ENCODE data around the gene SLC51B.

DNA sequence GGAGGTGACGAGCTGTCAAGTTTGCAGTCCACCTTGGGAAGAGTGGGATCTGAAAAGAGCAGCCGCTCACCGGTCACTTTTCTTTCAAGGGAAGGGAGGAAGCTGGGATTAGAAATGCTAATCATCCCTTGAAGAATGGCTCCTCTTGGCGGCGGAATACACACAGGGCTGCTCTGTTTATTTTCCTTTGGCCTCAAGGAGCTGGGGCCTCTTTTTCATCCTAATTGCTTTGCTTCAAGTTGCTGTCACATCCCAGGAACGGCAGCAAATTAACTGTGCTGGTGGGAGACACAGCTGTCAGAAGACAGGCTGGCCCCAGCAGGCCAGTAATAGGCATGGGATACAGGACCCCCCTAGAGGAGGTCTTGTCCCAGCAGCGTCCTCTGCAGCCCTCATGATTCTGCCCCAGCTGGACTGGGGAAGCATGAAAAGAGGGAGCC lies 38.1 kb downstream of the SLC51B start:
- TF ChIP-seq, protein P1, sequence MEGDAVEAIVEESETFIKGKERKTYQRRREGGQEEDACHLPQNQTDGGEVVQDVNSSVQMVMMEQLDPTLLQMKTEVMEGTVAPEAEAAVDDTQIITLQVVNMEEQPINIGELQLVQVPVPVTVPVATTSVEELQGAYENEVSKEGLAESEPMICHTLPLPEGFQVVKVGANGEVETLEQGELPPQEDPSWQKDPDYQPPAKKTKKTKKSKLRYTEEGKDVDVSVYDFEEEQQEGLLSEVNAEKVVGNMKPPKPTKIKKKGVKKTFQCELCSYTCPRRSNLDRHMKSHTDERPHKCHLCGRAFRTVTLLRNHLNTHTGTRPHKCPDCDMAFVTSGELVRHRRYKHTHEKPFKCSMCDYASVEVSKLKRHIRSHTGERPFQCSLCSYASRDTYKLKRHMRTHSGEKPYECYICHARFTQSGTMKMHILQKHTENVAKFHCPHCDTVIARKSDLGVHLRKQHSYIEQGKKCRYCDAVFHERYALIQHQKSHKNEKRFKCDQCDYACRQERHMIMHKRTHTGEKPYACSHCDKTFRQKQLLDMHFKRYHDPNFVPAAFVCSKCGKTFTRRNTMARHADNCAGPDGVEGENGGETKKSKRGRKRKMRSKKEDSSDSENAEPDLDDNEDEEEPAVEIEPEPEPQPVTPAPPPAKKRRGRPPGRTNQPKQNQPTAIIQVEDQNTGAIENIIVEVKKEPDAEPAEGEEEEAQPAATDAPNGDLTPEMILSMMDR (IDR thresholded peaks at IDR 0.05 in 2 of 3, conservative IDR thresholded peaks at IDR 0.05 in 1 of 3; ENCODE audit: borderline replicate concordance in 1 of 3, insufficient read depth in 1 of 3, low read depth in 2 of 3, low read length in 2 of 3): no peak
- TF ChIP-seq POLR2A (IDR thresholded peaks at IDR 0.05; ENCODE audit: borderline replicate concordance, extremely low read depth, insufficient read depth, insufficient read length) (no peak), POLR2AphosphoS5 (IDR thresholded peaks at IDR 0.05; ENCODE audit: low read depth, low read length) (no peak), ZNF274 (IDR thresholded peaks at IDR 0.05; ENCODE audit: low read depth, low read length) (no peak), CEBPB (IDR thresholded peaks at IDR 0.05; ENCODE audit: low read depth) (no peak)

All from HCT116 (cell line).